ENCODE data around the gene TMEM220.

GRCh38 chr17:10761281-10761680, 31.5 kb upstream of the TMEM220 start:
- TF ChIP-seq, protein P1, sequence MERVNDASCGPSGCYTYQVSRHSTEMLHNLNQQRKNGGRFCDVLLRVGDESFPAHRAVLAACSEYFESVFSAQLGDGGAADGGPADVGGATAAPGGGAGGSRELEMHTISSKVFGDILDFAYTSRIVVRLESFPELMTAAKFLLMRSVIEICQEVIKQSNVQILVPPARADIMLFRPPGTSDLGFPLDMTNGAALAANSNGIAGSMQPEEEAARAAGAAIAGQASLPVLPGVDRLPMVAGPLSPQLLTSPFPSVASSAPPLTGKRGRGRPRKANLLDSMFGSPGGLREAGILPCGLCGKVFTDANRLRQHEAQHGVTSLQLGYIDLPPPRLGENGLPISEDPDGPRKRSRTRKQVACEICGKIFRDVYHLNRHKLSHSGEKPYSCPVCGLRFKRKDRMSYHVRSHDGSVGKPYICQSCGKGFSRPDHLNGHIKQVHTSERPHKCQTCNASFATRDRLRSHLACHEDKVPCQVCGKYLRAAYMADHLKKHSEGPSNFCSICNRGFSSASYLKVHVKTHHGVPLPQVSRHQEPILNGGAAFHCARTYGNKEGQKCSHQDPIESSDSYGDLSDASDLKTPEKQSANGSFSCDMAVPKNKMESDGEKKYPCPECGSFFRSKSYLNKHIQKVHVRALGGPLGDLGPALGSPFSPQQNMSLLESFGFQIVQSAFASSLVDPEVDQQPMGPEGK (CRISPR knock-in tag; IDR thresholded peaks at IDR 0.05; ENCODE audit: borderline replicate concordance): no peak
- TF ChIP-seq, protein P2, sequence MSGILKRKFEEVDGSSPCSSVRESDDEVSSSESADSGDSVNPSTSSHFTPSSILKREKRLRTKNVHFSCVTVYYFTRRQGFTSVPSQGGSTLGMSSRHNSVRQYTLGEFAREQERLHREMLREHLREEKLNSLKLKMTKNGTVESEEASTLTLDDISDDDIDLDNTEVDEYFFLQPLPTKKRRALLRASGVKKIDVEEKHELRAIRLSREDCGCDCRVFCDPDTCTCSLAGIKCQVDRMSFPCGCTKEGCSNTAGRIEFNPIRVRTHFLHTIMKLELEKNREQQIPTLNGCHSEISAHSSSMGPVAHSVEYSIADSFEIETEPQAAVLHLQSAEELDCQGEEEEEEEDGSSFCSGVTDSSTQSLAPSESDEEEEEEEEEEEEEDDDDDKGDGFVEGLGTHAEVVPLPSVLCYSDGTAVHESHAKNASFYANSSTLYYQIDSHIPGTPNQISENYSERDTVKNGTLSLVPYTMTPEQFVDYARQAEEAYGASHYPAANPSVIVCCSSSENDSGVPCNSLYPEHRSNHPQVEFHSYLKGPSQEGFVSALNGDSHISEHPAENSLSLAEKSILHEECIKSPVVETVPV (CRISPR knock-in tag; IDR thresholded peaks at IDR 0.05): no peak
- TF ChIP-seq SNAI2 (CRISPR knock-in tag; IDR thresholded peaks at IDR 0.05) (no peak), CREB5 (CRISPR knock-in tag; IDR thresholded peaks at IDR 0.05; ENCODE audit: low read depth) (no peak)

All from SK-N-SH treated with all-trans-retinoic acid at 6 μM for 48 hours (cell line).